Limb (tissue), 2 donors: ENCODE data around the gene CHST11.
"Not testable (repeated sequence)": the region's sequence is repeated elsewhere in the genome, so short reads cannot be mapped to it uniquely, and the experiment has no call there.

ENCODE experiments used
- DNase-seq, 2 donors: peaks; one replicate each; pipeline ENCODE4 v3.0.0-alpha.2; 2016; ENCODE audit errors: extremely low spot score in 2 of 2

The CHST11 gene

GRCh38 chr12:104737791-104738301 is 281.1 kb downstream of the CHST11 start:
- no peak for DNase-seq

- no peak for DNase-seq
These were observed 281.6 kb downstream of the CHST11 start for GRCh38 chr12:104738331-104738730.

- DNase-seq = no peak
These were observed 282.3 kb downstream of the CHST11 start for GRCh38 chr12:104738776-104739642.

GRCh38 chr12:104740668-104741067 is 283.9 kb downstream of the CHST11 start:
- DNase-seq = no peak

GRCh38 chr12:104741077-104741476 is 284.3 kb downstream of the CHST11 start:
- DNase-seq = no peak

GRCh38 chr12:104741497-104742367 is 285.0 kb downstream of the CHST11 start:
- no peak for DNase-seq

GRCh38 chr12:104742551-104743201 is 285.9 kb downstream of the CHST11 start:
- DNase-seq = peak; percentile 44 to 64

- DNase-seq = no peak
These were observed 286.4 kb downstream of the CHST11 start for GRCh38 chr12:104743202-104743580.

- DNase-seq = not testable (repeated sequence)
These were observed 287.2 kb downstream of the CHST11 start for GRCh38 chr12:104743753-104744548.

- no peak for DNase-seq
These were observed 289.8 kb downstream of the CHST11 start for GRCh38 chr12:104746467-104747088.

GRCh38 chr12:104747330-104747729 is 290.6 kb downstream of the CHST11 start:
- DNase-seq = no peak

- DNase-seq = no peak
These were observed 291.2 kb downstream of the CHST11 start for GRCh38 chr12:104747955-104748354.

GRCh38 chr12:104748356-104748755 is 291.6 kb downstream of the CHST11 start:
- no peak for DNase-seq

- peak in 1 of 2 donors; percentile 43 for DNase-seq
These were observed 292.0 kb downstream of the CHST11 start for GRCh38 chr12:104748790-104749189.

- no peak for DNase-seq
These were observed 292.8 kb downstream of the CHST11 start for GRCh38 chr12:104749545-104749944.

GRCh38 chr12:104750061-104750460 is 293.3 kb downstream of the CHST11 start:
- DNase-seq = no peak

- DNase-seq = no peak
These were observed 294.4 kb downstream of the CHST11 start for GRCh38 chr12:104751120-104751519.

- DNase-seq = no peak
These were observed 294.8 kb downstream of the CHST11 start for GRCh38 chr12:104751594-104751993.

- no peak for DNase-seq
These were observed 295.3 kb downstream of the CHST11 start for GRCh38 chr12:104752016-104752415.

- no peak for DNase-seq
These were observed 296.1 kb downstream of the CHST11 start for GRCh38 chr12:104752881-104753280.
